K562 (cell line): ENCODE results near the gene BBX. TPM values are rescaled to one million over a fixed set of nuclear protein-coding genes. Genes with fewer than 3 reads are reported as not detected.

ENCODE experiments used
- ATAC-seq: fragments of 200-7000 bp; cut with Tn5 transposase; 3 replicates; pipeline ENCODE4 v1.9.1; 2020; ENCODE audit warnings: moderate library complexity
- BruUV-seq: library from RNA; stranded (reverse); fragments of 400-500 nt; replicated peaks from 2 replicates; lab custom pipeline; 2021; lab: Mats Ljungman, UMichigan
- CTCF ChIA-PET: fragments of 300-600 bp; formaldehyde crosslinking; extraction: SDS; loops from one replicate; lab custom pipeline; 2021; ENCODE audit warnings: low intra/inter-chr PET ratio; lab: Yijun Ruan, JAX
- POLR2A ChIA-PET: fragments of 300-600, 350-650 bp; sonication (Branson Sonifier 250); formaldehyde crosslinking; extraction: SDS; loops from one replicate; lab custom pipeline; 2021; ENCODE audit warnings: antibody characterized with exemption, inconsistent platforms; lab: Yijun Ruan, JAX
- DNase-seq, 4 experiments: peaks; one replicate each; pipeline versions ENCODE4 v3.0.0 to v3.0.0-alpha.2; 2011 to 2018; ENCODE audit warnings: low spot score in 3 of 4, mixed read lengths in 3 of 4; ENCODE audit errors: extremely low read depth in 1 of 4
- FAIRE-seq: peaks from 2 replicates; lab custom pipeline; 2011; peaks lifted over from hg19 to GRCh38; lab: Jason Lieb, UNC
- H2AFZ ChIP-seq: 2 replicates; pipeline ENCODE4 v1.6.0; 2011; ENCODE audit warnings: low read depth, low read length, control low read depth, inconsistent platforms
- H3K27ac ChIP-seq: fragments of 200-600 bp; 3 replicates; pipeline ENCODE4 v1.8.0; 2011; ENCODE audit warnings: low read depth, mild to moderate bottlenecking, control low read depth, inconsistent platforms, low read length, moderate library complexity, mixed read lengths; ENCODE audit errors: extremely low read depth
- H3K27me3 ChIP-seq, 2 experiments: fragments of 300-600 bp in 1 of 2; 2 replicates in 1 of 2; 3 replicates in 1 of 2; pipeline versions ENCODE4 v1.6.0 to v1.8.0; 2011; ENCODE audit warnings: inconsistent platforms in 2 of 2, low read length in 2 of 2, mild to moderate bottlenecking in 1 of 2, mixed read lengths in 1 of 2, moderate library complexity in 1 of 2; ENCODE audit not compliant: control insufficient read depth in 2 of 2, insufficient read depth in 2 of 2
- H3K36me3 ChIP-seq: fragments of 300-600 bp; 3 replicates; pipeline ENCODE4 v1.8.0; 2011; ENCODE audit warnings: mild to moderate bottlenecking, low read length, inconsistent platforms; ENCODE audit not compliant: control insufficient read depth, insufficient read depth
- H3K4me1 ChIP-seq, 2 experiments: fragments of 200-600 bp in 1 of 2; replicated peaks in 1 of 2; 2 replicates in 1 of 2; 3 replicates in 1 of 2; pipeline versions ENCODE4 v1.5.1 to v1.8.0; 2011; ENCODE audit warnings: inconsistent platforms in 2 of 2, low read length in 2 of 2, mild to moderate bottlenecking in 1 of 2, mixed read lengths in 1 of 2, moderate library complexity in 1 of 2; ENCODE audit not compliant: control insufficient read depth in 2 of 2, insufficient read depth in 2 of 2
- H3K4me2 ChIP-seq: 2 replicates; pipeline ENCODE4 v1.6.1; 2011; ENCODE audit warnings: low read length, control low read depth, inconsistent platforms, mixed read lengths; ENCODE audit not compliant: insufficient read depth
- H3K4me3 ChIP-seq: fragments of 200-600 bp; sonication (generic), shearing (Covaris generic); 2 replicates; pipeline ENCODE4 v1.5.1; 2016; ENCODE audit warnings: control low read depth, inconsistent platforms
- H3K79me2 ChIP-seq: fragments of 200-600 bp; 3 replicates; pipeline ENCODE4 v1.8.0; 2011; ENCODE audit warnings: low read length, inconsistent platforms; ENCODE audit not compliant: control insufficient read depth, insufficient read depth
- H3K9ac ChIP-seq, 2 experiments: 2 replicates each; pipeline versions ENCODE4 v1.6.0 to v1.6.1; 2011; ENCODE audit warnings: low read depth in 2 of 2, low read length in 2 of 2, control low read depth in 1 of 2, inconsistent platforms in 1 of 2, mild to moderate bottlenecking in 1 of 2, mixed read lengths in 1 of 2; ENCODE audit not compliant: insufficient read depth in 1 of 2
- H3K9me1 ChIP-seq: one replicate; pipeline ENCODE4 v1.6.0; 2011; ENCODE audit warnings: inconsistent platforms, mild to moderate bottlenecking, low read length, moderate library complexity; ENCODE audit not compliant: control insufficient read depth, insufficient read depth
- H3K9me3 ChIP-seq: replicated peaks from 2 replicates; pipeline ENCODE4 v1.5.1; 2011; ENCODE audit warnings: low read depth, low read length, inconsistent platforms; ENCODE audit not compliant: control insufficient read depth, insufficient read depth
- H4K20me1 ChIP-seq: replicated peaks from 2 replicates; pipeline ENCODE4 v1.6.1; 2011; ENCODE audit warnings: low read length, inconsistent platforms, mixed read lengths; ENCODE audit not compliant: control insufficient read depth, insufficient read depth
- BRF1 ChIP-seq: IDR thresholded peaks from 3 replicates; pipeline ENCODE4 v1.6.1; 2011; ENCODE audit warnings: borderline replicate concordance, mild to moderate bottlenecking; ENCODE audit not compliant: insufficient read length; ENCODE audit errors: extremely low read depth
- EGR1 ChIP-seq: fragments of 450-650 bp; conservative IDR thresholded peaks from 2 replicates; pipeline ENCODE4 v1.6.1; 2017; ENCODE audit warnings: mild to moderate bottlenecking
- EP400 ChIP-seq: fragments of 450-650 bp; IDR thresholded peaks from 2 replicates; pipeline ENCODE4 v1.6.1; 2017; ENCODE audit warnings: antibody characterized with exemption, mild to moderate bottlenecking, moderate library complexity
- KAT2B ChIP-seq: IDR thresholded peaks from one replicate; pipeline ENCODE4 v1.6.1; 2012; ENCODE audit warnings: low read depth, mild to moderate bottlenecking, control low read depth, inconsistent platforms, low read length, moderate library complexity
- MEIS2 ChIP-seq: fragments of 450-650 bp; IDR thresholded peaks from 2 replicates; pipeline ENCODE4 v1.6.1; 2014; ENCODE audit warnings: mild to moderate bottlenecking; ENCODE audit not compliant: partially characterized antibody
- RAD21 ChIP-seq, 2 experiments: fragments of 250-450 bp in 1 of 2; fragments of 450-650 bp in 1 of 2; sonication (Bioruptor Pico) in 1 of 2; formaldehyde crosslinking in 1 of 2; IDR thresholded peaks in 1 of 2; conservative IDR thresholded peaks in 1 of 2; 2 replicates each; pipeline versions ENCODE4 v1.4.0 to v1.8.0; 2020 to 2022; ENCODE audit warnings: mild to moderate bottlenecking in 2 of 2, moderate library complexity in 1 of 2
- SRF ChIP-seq, 2 experiments: fragments of 250-450, 450-650 bp in 1 of 2; sonication (Bioruptor Pico) in 1 of 2; sonication (generic) in 1 of 2; formaldehyde crosslinking; IDR thresholded peaks; 2 replicates each; pipeline versions ENCODE4 v1.5.0 to v1.5.1; 2020 to 2022; ENCODE audit warnings: mild to moderate bottlenecking in 1 of 2, missing genetic modification reagents in 1 of 2
- ZNF785 ChIP-seq: fragments of 250-450 bp; sonication (Bioruptor Pico); IDR thresholded peaks from 2 replicates; pipeline ENCODE4 v1.4.0; 2020; ENCODE audit warnings: mild to moderate bottlenecking
- WGBS: fragments of 100-300 bp; shearing (Covaris generic); methylation state at CpG from one replicate; pipeline ENCODE4 v1.1.6; 2016; ENCODE audit warnings: low coverage, mixed read lengths; ENCODE audit not compliant: insufficient coverage; ENCODE audit errors: missing lambda C conversion rate; 5-methylcytosine and 5-hydroxymethylcytosine counted together
- in situ Hi-C: fragments of 300-500 bp; cut with MboI; formaldehyde crosslinking; loops from 4 replicates; pipeline ENCODE4 v1.15.0; 2018; ENCODE audit warnings: inconsistent platforms, mixed read lengths
- intact Hi-C: fragments of 100-400 bp; cut with micrococcal nuclease; formaldehyde crosslinking; loops from 2 replicates; pipeline ENCODE4 v1.14.2; 2022
- polyA plus RNA-seq, 8 experiments: library from polyadenylated mRNA; depleted of rRNA in 4 of 8; stranded (reverse) in 5 of 8; unstranded in 3 of 8; fragments of >200 nt; fragmentation: Nextera tagmentation in 2 of 8; fragmentation: Illumina TruSeq in 1 of 8; extraction: Ambion mirVana in 2 of 8; extraction: Trizol in 1 of 8; gene quantifications; 2 replicates each; pipeline versions ENCODE4 v1.2.1 to v1.2.3, GENCODE V29; 2011 to 2014; ENCODE audit warnings: inconsistent platforms in 1 of 8, missing spikeins in 1 of 8
- total RNA-seq, 7 experiments: library from RNA; depleted of rRNA in 6 of 7; stranded (reverse); fragments of >200 nt in 6 of 7; fragmentation: Illumina TruSeq in 2 of 7; extraction: Trizol in 2 of 7; gene quantifications; 2 replicates each; pipeline versions ENCODE4 v1.2.1 to v1.2.3, GENCODE V29; 2011 to 2021; ENCODE audit warnings: low replicate concordance in 1 of 7
- TF ChIP-seq, protein P1 (sequence below), 3 experiments: IDR thresholded peaks in 2 of 3; conservative IDR thresholded peaks in 1 of 3; 2 replicates each; pipeline ENCODE4 v1.5.1; 2011 to 2012; ENCODE audit warnings: low read length in 3 of 3, mild to moderate bottlenecking in 3 of 3, control low read depth in 2 of 3, improper control_type of control experiment in 1 of 3, inconsistent platforms in 1 of 3, low read depth in 1 of 3, mixed read lengths in 1 of 3, moderate library complexity in 1 of 3; ENCODE audit not compliant: insufficient read depth in 2 of 3
- TF ChIP-seq, protein P2 (sequence below): sonication (generic); formaldehyde crosslinking; IDR thresholded peaks from 2 replicates; pipeline ENCODE4 v1.8.1; 2023; ENCODE audit warnings: mild to moderate bottlenecking, missing genetic modification reagents
- TF ChIP-seq, protein P3 (sequence below): fragments of 250-450 bp; sonication (Bioruptor Pico); IDR thresholded peaks from 2 replicates; pipeline ENCODE4 v1.4.0; 2020; ENCODE audit warnings: mild to moderate bottlenecking, moderate library complexity

Gene BBX
- total and polyA plus RNA-seq, 9 of the 15 experiments (the other 6 are each of a cell fraction or from before 2014, with no cell fraction given) = 4.9 to 19.5 (median 11.8) TPM

DNA sequence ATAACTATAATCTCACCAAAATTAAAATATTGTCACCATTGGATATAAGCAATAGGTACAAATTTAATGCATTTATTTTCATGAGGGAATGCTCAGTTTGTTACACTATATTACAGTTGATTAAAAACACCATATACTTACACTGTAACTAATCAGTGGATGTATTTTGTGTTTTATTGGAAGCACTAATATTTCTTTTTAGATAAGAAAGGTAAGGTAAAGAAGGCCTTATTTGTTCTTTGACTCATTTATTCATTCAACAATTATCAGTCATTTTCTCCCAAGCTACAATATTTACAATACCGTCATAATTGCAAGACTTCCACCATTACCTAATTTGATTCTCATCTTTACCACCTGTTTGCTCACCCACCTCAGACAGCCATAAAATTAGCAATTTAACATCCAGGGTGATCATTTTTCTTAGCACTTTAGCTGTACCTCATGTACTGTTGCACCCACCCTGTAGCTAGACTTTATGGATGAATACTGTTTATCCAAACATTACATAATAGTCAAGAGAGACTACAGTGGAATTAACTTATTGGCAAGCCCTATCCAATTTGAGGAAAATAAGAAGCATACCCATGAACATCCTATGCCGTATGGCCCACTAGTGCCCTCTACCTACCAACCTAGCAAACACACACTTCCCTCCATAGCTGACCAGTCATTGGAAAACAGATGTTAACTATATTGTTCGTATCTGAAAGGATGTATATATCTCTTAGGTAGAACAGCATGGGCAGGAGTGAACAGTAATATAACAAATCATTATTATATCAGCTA lies 229.6 kb downstream of the BBX start:
- in situ Hi-C loops = no loop called here
- DNase-seq = peak in 1 of 4 experiments; percentile 8
- Histone ChIP-seq H3K36me3 (no peaks in the 10 kb centered on the region), H3K27ac (no peak overlapping the region), H3K27me3 (no peaks in the 10 kb centered on the region), H3K4me3 (no peak overlapping the region), H4K20me1 (0 out of 2 replicates have a peak, but pooled peaks cover 2% of the 10 kb centered on the region), H3K9me3 (no peaks in the 10 kb centered on the region), H3K79me2 (no peaks in the 10 kb centered on the region), H3K4me1 (no peaks in the 10 kb centered on the region), H3K4me2 (no peak overlapping the region), H2AFZ (no peak overlapping the region), H3K9me1 (no peaks in the 10 kb centered on the region), H3K9ac (no peak overlapping the region)
- ChIA-PET CTCF (interaction anchor here (0.6 to 1.5 kb wide), 2 partner anchors 76 to 179 kb away, joined by 3 to 8 read pairs; no protein-coding TSS in a partner anchor), POLR2A (no interaction called here)
- intact Hi-C loops = loop anchor here (2.0 kb wide), 1 partner anchor 94 kb away; no protein-coding TSS in a partner anchor
- peak; percentile 75 for ATAC-seq
- BruUV-seq = no TSS peak
- FAIRE-seq = peak; percentile 6
- 44% methylated on average over 3 of the region's 3 CpGs for WGBS
- TF ChIP-seq MEIS2 (no peak), ZNF785 (no peak), EP400 (no peak), EGR1 (no peak), KAT2B (no peak), SRF (CRISPR knock-in tag; IDR thresholded peaks at IDR 0.05) (no peak), RAD21 (CRISPR knock-in tag; conservative IDR thresholded peaks at IDR 0.05 in 1 of 2, IDR thresholded peaks at IDR 0.05 in 1 of 2) (peak; percentile 30 to 49; a peak in 3 of 4 replicates), BRF1 (no peak)
- TF ChIP-seq, protein P1, sequence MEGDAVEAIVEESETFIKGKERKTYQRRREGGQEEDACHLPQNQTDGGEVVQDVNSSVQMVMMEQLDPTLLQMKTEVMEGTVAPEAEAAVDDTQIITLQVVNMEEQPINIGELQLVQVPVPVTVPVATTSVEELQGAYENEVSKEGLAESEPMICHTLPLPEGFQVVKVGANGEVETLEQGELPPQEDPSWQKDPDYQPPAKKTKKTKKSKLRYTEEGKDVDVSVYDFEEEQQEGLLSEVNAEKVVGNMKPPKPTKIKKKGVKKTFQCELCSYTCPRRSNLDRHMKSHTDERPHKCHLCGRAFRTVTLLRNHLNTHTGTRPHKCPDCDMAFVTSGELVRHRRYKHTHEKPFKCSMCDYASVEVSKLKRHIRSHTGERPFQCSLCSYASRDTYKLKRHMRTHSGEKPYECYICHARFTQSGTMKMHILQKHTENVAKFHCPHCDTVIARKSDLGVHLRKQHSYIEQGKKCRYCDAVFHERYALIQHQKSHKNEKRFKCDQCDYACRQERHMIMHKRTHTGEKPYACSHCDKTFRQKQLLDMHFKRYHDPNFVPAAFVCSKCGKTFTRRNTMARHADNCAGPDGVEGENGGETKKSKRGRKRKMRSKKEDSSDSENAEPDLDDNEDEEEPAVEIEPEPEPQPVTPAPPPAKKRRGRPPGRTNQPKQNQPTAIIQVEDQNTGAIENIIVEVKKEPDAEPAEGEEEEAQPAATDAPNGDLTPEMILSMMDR (IDR thresholded peaks at IDR 0.05 in 2 of 3, conservative IDR thresholded peaks at IDR 0.05 in 1 of 3; ENCODE audit: insufficient read depth in 2 of 3, low read depth in 1 of 3, low read length in 3 of 3) = peak; percentile 41 to 47 (median 42); a peak in 4 of 6 replicates
- TF ChIP-seq, protein P2, sequence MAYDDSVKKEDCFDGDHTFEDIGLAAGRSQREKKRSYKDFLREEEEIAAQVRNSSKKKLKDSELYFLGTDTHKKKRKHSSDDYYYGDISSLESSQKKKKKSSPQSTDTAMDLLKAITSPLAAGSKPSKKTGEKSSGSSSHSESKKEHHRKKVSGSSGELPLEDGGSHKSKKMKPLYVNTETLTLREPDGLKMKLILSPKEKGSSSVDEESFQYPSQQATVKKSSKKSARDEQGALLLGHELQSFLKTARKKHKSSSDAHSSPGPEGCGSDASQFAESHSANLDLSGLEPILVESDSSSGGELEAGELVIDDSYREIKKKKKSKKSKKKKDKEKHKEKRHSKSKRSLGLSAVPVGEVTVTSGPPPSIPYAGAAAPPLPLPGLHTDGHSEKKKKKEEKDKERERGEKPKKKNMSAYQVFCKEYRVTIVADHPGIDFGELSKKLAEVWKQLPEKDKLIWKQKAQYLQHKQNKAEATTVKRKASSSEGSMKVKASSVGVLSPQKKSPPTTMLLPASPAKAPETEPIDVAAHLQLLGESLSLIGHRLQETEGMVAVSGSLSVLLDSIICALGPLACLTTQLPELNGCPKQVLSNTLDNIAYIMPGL (CRISPR knock-in tag) = no peak
- TF ChIP-seq, protein P3, sequence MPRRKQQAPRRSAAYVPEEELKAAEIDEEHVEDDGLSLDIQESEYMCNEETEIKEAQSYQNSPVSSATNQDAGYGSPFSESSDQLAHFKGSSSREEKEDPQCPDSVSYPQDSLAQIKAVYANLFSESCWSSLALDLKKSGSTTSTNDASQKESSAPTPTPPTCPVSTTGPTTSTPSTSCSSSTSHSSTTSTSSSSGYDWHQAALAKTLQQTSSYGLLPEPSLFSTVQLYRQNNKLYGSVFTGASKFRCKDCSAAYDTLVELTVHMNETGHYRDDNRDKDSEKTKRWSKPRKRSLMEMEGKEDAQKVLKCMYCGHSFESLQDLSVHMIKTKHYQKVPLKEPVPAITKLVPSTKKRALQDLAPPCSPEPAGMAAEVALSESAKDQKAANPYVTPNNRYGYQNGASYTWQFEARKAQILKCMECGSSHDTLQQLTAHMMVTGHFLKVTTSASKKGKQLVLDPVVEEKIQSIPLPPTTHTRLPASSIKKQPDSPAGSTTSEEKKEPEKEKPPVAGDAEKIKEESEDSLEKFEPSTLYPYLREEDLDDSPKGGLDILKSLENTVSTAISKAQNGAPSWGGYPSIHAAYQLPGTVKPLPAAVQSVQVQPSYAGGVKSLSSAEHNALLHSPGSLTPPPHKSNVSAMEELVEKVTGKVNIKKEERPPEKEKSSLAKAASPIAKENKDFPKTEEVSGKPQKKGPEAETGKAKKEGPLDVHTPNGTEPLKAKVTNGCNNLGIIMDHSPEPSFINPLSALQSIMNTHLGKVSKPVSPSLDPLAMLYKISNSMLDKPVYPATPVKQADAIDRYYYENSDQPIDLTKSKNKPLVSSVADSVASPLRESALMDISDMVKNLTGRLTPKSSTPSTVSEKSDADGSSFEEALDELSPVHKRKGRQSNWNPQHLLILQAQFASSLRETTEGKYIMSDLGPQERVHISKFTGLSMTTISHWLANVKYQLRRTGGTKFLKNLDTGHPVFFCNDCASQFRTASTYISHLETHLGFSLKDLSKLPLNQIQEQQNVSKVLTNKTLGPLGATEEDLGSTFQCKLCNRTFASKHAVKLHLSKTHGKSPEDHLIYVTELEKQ (CRISPR knock-in tag) = no peak
